Left ventricle myocardium inferior (tissue), 1 donor: ENCODE results near the gene CARM1. TPM values are rescaled to one million over a fixed set of nuclear protein-coding genes. Genes with fewer than 3 reads are reported as not detected.
A peak's percentile ranks its signal among the peaks of the same experiment; 100 is the strongest.
"Not testable (repeated sequence)": the region's sequence is repeated elsewhere in the genome, so short reads cannot be mapped to it uniquely, and the experiment has no call there.

ENCODE experiments used
- DNase-seq: peaks from one replicate; pipeline ENCODE4 v3.0.0-alpha.2; 2020
- H3K27ac ChIP-seq: fragments of 200-600 bp; replicated peaks from 2 replicates; pipeline ENCODE4 v1.8.0; 2021
- H3K27me3 ChIP-seq: fragments of 200-600 bp; 2 replicates; pipeline ENCODE4 v1.8.0; 2021; ENCODE audit warnings: low read depth
- H3K36me3 ChIP-seq: fragments of 200-600 bp; 2 replicates; pipeline ENCODE4 v1.8.0; 2021
- H3K4me1 ChIP-seq: fragments of 200-600 bp; 2 replicates; pipeline ENCODE4 v1.8.0; 2021
- H3K4me3 ChIP-seq: fragments of 200-600 bp; 2 replicates; pipeline ENCODE4 v1.8.0; 2021; ENCODE audit warnings: mild to moderate bottlenecking, moderate library complexity
- H3K9me3 ChIP-seq: fragments of 200-600 bp; replicated peaks from 2 replicates; pipeline ENCODE4 v1.8.0; 2021
- CTCF ChIP-seq: fragments of 200-600 bp; IDR thresholded peaks from 2 replicates; pipeline ENCODE4 v1.8.0; 2021; ENCODE audit warnings: antibody characterized with exemption, mild to moderate bottlenecking, borderline replicate concordance
- intact Hi-C: fragments of 100-400 bp; cut with micrococcal nuclease; formaldehyde crosslinking; loops from one replicate; pipeline ENCODE4 v1.11.0; 2022
- total RNA-seq: library from RNA; stranded (reverse); fragmentation: NEBNext Ultra II Directional; extraction: Animal tissue kit (Norgen Biotek cat#: 25700); gene quantifications from one replicate; pipeline ENCODE4 v1.2.1, GENCODE V29; 2021
- donor health status: DM: no; HTN: yes; CAD: no; lungs with severe emphysema.

Gene CARM1
- total RNA-seq, 1 donor from 2014 or later, result 27.2 TPM

- DNase-seq, result no peak
- no peak overlapping the region for H3K4me3 ChIP-seq
- intact Hi-C loops, result loop anchor here (10.0 kb wide), 1 partner anchor 92 kb away; no protein-coding TSS in a partner anchor
- H3K4me1 ChIP-seq, result peaks cover 11% of the 10 kb centered on the region
- H3K27ac ChIP-seq, result no peak overlapping the region
- H3K27me3 ChIP-seq, result no peaks in the 10 kb centered on the region
- H3K36me3 ChIP-seq, result no peaks in the 10 kb centered on the region
- no peak for TF ChIP-seq CTCF
- H3K9me3 ChIP-seq, result no peaks in the 10 kb centered on the region
These were observed 4.9 kb upstream of the CARM1 start for GRCh38 chr19:10866495-10866894.

GRCh38 chr19:10868872-10869547, 2.3 kb upstream of the CARM1 start:
- no peak overlapping the region for H3K27ac ChIP-seq
- no peak for TF ChIP-seq CTCF
- peaks cover 28% of the 10 kb centered on the region for H3K4me1 ChIP-seq
- no peak for DNase-seq
- H3K27me3 ChIP-seq, result no peaks in the 10 kb centered on the region
- H3K4me3 ChIP-seq, result no peak overlapping the region
- no peaks in the 10 kb centered on the region for H3K9me3 ChIP-seq
- intact Hi-C loops, result loop anchor here (10.0 kb wide), 1 partner anchor 94 kb away; no protein-coding TSS in a partner anchor
- H3K36me3 ChIP-seq, result no peaks in the 10 kb centered on the region

GRCh38 chr19:10869872-10870311, 1.5 kb upstream of the CARM1 start:
- H3K36me3 ChIP-seq, H3K27ac ChIP-seq, H3K9me3 ChIP-seq, H3K27me3 ChIP-seq, DNase-seq: not testable (repeated sequence)
- intact Hi-C loops, result loop anchor here (10.0 kb wide), 1 partner anchor 95 kb away; no protein-coding TSS in a partner anchor
- H3K4me3 ChIP-seq, result peak overlapping the region; percentile 65
- peaks cover 34% of the 10 kb centered on the region for H3K4me1 ChIP-seq

GRCh38 chr19:10870501-10870954, 825 bp upstream of the CARM1 start:
- DNase-seq, result no peak
- H3K4me1 ChIP-seq, result peaks cover 40% of the 10 kb centered on the region
- intact Hi-C loops, result no loop called here
- TF ChIP-seq CTCF, result no peak
- peak overlapping the region; percentile 65 for H3K4me3 ChIP-seq
- H3K27ac ChIP-seq, result peak overlapping the region; percentile 77
- no peaks in the 10 kb centered on the region for H3K36me3 ChIP-seq
- no peaks in the 10 kb centered on the region for H3K9me3 ChIP-seq
- H3K27me3 ChIP-seq, result no peaks in the 10 kb centered on the region

GRCh38 chr19:10871711-10872545, 575 bp downstream of the CARM1 start:
- Histone ChIP-seq H3K36me3 (no peaks in the 10 kb centered on the region), H3K27me3 (no peaks in the 10 kb centered on the region), H3K9me3 (no peaks in the 10 kb centered on the region), H3K4me1 (peaks cover 54% of the 10 kb centered on the region), H3K4me3 (peak overlapping the region; percentile 87), H3K27ac (peak overlapping the region; percentile 84)
- intact Hi-C loops, result no loop called here
- DNase-seq, result peak; percentile 52
- peak; percentile 31 for TF ChIP-seq CTCF
